ENCODE measurements around the gene GNAZ.

- TF ChIP-seq POLR2AphosphoS5 (IDR thresholded peaks at IDR 0.05; ENCODE audit: borderline replicate concordance, low read depth, low read length) (no peak), FOXP2 (optimal IDR thresholded peaks at IDR 0.05; ENCODE audit: control extremely low read depth, extremely low read length, insufficient read depth) (no peak), EZH2 (IDR thresholded peaks at IDR 0.05) (no peak)
Measured at GRCh38 chr22:23106344-23106743, 36.0 kb downstream of the GNAZ start.
